ENCODE results near the gene FIBP.
"Not testable (repeated sequence)": the region's sequence is repeated elsewhere in the genome, so short reads cannot be mapped to it uniquely, and the experiment has no call there.

The FIBP gene

GRCh38 chr11:65849366-65849765 is 38.9 kb downstream of the FIBP start:
- in situ Hi-C loops (cut with HindIII; ENCODE audit: low sequenced_read_pairs), result no loop called here

DNA sequence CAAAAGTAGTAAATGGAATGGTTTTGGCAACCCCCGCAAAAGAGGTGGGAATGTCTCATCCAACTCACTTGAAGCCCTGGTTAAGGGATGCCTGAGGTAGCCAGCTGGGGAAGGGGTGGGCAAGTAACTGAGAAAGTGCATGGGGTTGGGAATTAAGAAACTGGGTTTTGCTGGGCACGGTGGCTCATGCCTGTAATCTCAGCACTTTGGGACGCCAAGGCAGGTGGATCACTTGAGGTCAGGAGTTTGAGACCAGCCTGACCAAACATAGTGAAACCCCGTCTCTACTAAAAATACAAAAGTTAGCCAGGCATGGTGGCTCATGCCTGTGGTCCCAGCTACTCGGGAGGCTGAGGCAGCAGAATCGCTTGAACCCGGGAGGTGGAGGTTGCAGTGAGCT is 39.6 kb downstream of the FIBP start:
- in situ Hi-C loops (cut with HindIII; ENCODE audit: low sequenced_read_pairs), result not testable (repeated sequence)

GRCh38 chr11:65847746-65848145 is 40.5 kb downstream of the FIBP start:
- in situ Hi-C loops (cut with HindIII; ENCODE audit: low sequenced_read_pairs), result no loop called here

- in situ Hi-C loops (cut with HindIII; ENCODE audit: low sequenced_read_pairs), result no loop called here
Observed at GRCh38 chr11:65844231-65844872, 43.9 kb downstream of the FIBP start.

GRCh38 chr11:65843811-65844210 is 44.5 kb downstream of the FIBP start:
- in situ Hi-C loops (cut with HindIII; ENCODE audit: low sequenced_read_pairs), result no loop called here

- in situ Hi-C loops (cut with HindIII; ENCODE audit: low sequenced_read_pairs), result no loop called here
Observed at GRCh38 chr11:65842144-65842543, 46.1 kb downstream of the FIBP start.

DNA sequence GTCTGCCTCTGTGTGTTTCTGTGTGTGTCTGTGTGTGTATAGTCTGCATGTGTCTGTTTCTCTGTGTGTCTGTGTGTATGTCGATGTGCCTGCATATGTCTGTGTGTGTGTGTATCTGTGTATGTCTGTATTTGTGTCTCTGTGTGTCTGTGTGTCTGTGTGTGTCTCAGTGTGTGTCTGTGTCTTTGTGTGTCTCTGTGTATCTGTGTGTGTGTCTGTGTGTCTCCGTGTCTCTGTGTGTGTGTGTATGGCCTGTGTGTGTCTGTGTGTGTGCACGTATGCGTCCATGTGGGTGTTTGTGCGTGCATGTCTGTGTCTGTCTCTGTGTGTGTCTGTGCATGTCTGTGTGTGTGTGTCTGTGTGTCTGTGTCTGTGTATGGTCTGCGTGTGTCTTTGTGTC is 54.1 kb downstream of the FIBP start:
- in situ Hi-C loops (cut with HindIII; ENCODE audit: low sequenced_read_pairs), result no loop called here

Data from DLD1 (cell line).